Measurements from ENCODE around the gene GMDS. TPM values are rescaled to one million over a fixed set of nuclear protein-coding genes. Genes with fewer than 3 reads are reported as not detected.

Gene GMDS
- total and polyA plus RNA-seq, 2 donors (not counting 3 experiments of a cell fraction or from before 2014, with no cell fraction given): 9.8 to 23.5 TPM

- no peak for TF ChIP-seq FOS (IDR thresholded peaks at IDR 0.05; ENCODE audit: borderline replicate concordance, insufficient read depth, low read length)
- no peak for TF ChIP-seq JUN (IDR thresholded peaks at IDR 0.05; ENCODE audit: borderline replicate concordance, insufficient read depth, insufficient read length, low read depth)
- TF ChIP-seq EZH2 (IDR thresholded peaks at IDR 0.05; ENCODE audit: borderline replicate concordance, low read depth, low read length, severe bottlenecking): no peak
- TF ChIP-seq MAX (IDR thresholded peaks at IDR 0.05; ENCODE audit: insufficient read depth, insufficient read length): no peak
- TF ChIP-seq, protein P1, sequence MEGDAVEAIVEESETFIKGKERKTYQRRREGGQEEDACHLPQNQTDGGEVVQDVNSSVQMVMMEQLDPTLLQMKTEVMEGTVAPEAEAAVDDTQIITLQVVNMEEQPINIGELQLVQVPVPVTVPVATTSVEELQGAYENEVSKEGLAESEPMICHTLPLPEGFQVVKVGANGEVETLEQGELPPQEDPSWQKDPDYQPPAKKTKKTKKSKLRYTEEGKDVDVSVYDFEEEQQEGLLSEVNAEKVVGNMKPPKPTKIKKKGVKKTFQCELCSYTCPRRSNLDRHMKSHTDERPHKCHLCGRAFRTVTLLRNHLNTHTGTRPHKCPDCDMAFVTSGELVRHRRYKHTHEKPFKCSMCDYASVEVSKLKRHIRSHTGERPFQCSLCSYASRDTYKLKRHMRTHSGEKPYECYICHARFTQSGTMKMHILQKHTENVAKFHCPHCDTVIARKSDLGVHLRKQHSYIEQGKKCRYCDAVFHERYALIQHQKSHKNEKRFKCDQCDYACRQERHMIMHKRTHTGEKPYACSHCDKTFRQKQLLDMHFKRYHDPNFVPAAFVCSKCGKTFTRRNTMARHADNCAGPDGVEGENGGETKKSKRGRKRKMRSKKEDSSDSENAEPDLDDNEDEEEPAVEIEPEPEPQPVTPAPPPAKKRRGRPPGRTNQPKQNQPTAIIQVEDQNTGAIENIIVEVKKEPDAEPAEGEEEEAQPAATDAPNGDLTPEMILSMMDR (IDR thresholded peaks at IDR 0.05; ENCODE audit: extremely low read depth in 1 of 2, insufficient read depth in 1 of 2, low read depth in 1 of 2, low read length in 2 of 2): no peak
- no peak for TF ChIP-seq GATA2 (IDR thresholded peaks at IDR 0.05; ENCODE audit: insufficient read depth, insufficient read length, low read depth, low read length)
- TF ChIP-seq POLR2A (IDR thresholded peaks at IDR 0.05; ENCODE audit: low read depth, low read length): no peak
- TF ChIP-seq MYC (IDR thresholded peaks at IDR 0.05; ENCODE audit: low read depth, low read length): no peak
- TF ChIP-seq POLR2AphosphoS5 (IDR thresholded peaks at IDR 0.05; ENCODE audit: insufficient read depth, low read depth, low read length): no peak
- CTCF ChIA-PET: no interaction called here
Observed at GRCh38 chr6:1726341-1726768, 519.0 kb downstream of the GMDS start.

More at GRCh38 chr6:1726341-1726768, 519.0 kb downstream of the GMDS start:
- Histone ChIP-seq H3K9me1 (replicated peaks; ENCODE audit: control insufficient read depth, extremely low read depth, insufficient read depth, low read length) (no peaks in the 10 kb centered on the region), H3K27me3 (ENCODE audit: control insufficient read depth in 2 of 2, insufficient read depth in 2 of 2, low read length in 2 of 2) (no peaks in the 10 kb centered on the region), H3K79me2 (ENCODE audit: control insufficient read depth, insufficient read depth, low read length) (no peaks in the 10 kb centered on the region), H2AFZ (ENCODE audit: low read depth, low read length) (no peak overlapping the region), H3K36me3 (ENCODE audit: control insufficient read depth in 2 of 2, extremely low read depth in 1 of 2, insufficient read depth in 2 of 2, low read length in 2 of 2) (no peaks in the 10 kb centered on the region), H3K4me2 (ENCODE audit: insufficient read depth, low read length) (no peak overlapping the region), H3K9ac (replicated peaks; ENCODE audit: extremely low read depth, insufficient read depth, low read length) (no peak overlapping the region), H3K9me3 (replicated peaks; ENCODE audit: control insufficient read depth, insufficient read depth, low read length) (no peaks in the 10 kb centered on the region), H4K20me1 (replicated peaks; ENCODE audit: control insufficient read depth, extremely low read depth, insufficient read depth, low read length) (no peaks in the 10 kb centered on the region), H3K4me3 (replicated peaks in 1 of 3; ENCODE audit: insufficient read depth in 1 of 3, low read depth in 1 of 3, low read length in 3 of 3) (no peak overlapping the region), H3K27ac (ENCODE audit: insufficient read depth, low read depth, low read length) (no peak overlapping the region), H3K4me1 (ENCODE audit: control insufficient read depth, extremely low read depth, insufficient read depth, low read length) (peaks cover 19% of the 10 kb centered on the region)
- no peak for DNase-seq (ENCODE audit: low read depth, low spot score)
- POLR2A ChIA-PET: no interaction called here
- no TSS peak for BruUV-seq (replicated peaks)
- intact Hi-C loops (cut with micrococcal nuclease) (loop anchor here (10.0 kb wide), 1 partner anchor 288 kb away; no protein-coding TSS in a partner anchor), dilution Hi-C loops (cut with MboI; ENCODE audit: extremely low pct_ligation_motif_present, low sequenced_read_pairs) (no loop called here)
- no peak for FAIRE-seq

Measured in endothelial cell of umbilical vein (primary cell).